NT2/D1 (cell line): ENCODE results near the gene L3MBTL3.
"Not testable (repeated sequence)": the region's sequence is repeated elsewhere in the genome, so short reads cannot be mapped to it uniquely, and the experiment has no call there.

ENCODE experiments used
- DNase-seq: peaks from one replicate; pipeline ENCODE4 v3.0.0-alpha.2; 2011; ENCODE audit warnings: low read depth, low spot score
- H3K27me3 ChIP-seq: 2 replicates; pipeline ENCODE4 v1.6.0; 2011; ENCODE audit warnings: mild to moderate bottlenecking; ENCODE audit not compliant: insufficient read length, insufficient read depth
- H3K36me3 ChIP-seq: 2 replicates; pipeline ENCODE4 v1.6.1; 2011; ENCODE audit warnings: mild to moderate bottlenecking, low read length, mixed read lengths; ENCODE audit not compliant: insufficient read depth, insufficient read length
- H3K4me1 ChIP-seq: 2 replicates; pipeline ENCODE4 v1.5.1; 2011; ENCODE audit not compliant: insufficient read depth, insufficient read length
- H3K4me3 ChIP-seq: 2 replicates; pipeline ENCODE4 v1.5.1; 2011; ENCODE audit warnings: low read depth; ENCODE audit not compliant: insufficient read length
- H3K9ac ChIP-seq: 2 replicates; pipeline ENCODE4 v1.6.0; 2011; ENCODE audit warnings: low read depth; ENCODE audit not compliant: insufficient read length
- H3K9me3 ChIP-seq: 2 replicates; pipeline ENCODE4 v1.5.1; 2011; ENCODE audit warnings: mild to moderate bottlenecking, low read length; ENCODE audit not compliant: insufficient read depth
- SUZ12 ChIP-seq: IDR thresholded peaks from 2 replicates; pipeline ENCODE4 v1.6.1; 2011; ENCODE audit not compliant: insufficient read length, insufficient read depth; ENCODE audit errors: extremely low read depth
- YY1 ChIP-seq: IDR thresholded peaks from 2 replicates; pipeline ENCODE4 v1.6.1; 2011; ENCODE audit not compliant: insufficient read length, insufficient read depth
- ZNF274 ChIP-seq: IDR thresholded peaks from 2 replicates; pipeline ENCODE4 v1.6.1; 2011; ENCODE audit warnings: mild to moderate bottlenecking, low read depth, low read length

The L3MBTL3 gene

GRCh38 chr6:130158548-130158947 is 140.2 kb downstream of the L3MBTL3 start:
- no peak overlapping the region for H3K9ac ChIP-seq
- no peak for TF ChIP-seq ZNF274
- TF ChIP-seq YY1, result no peak
- H3K27me3 ChIP-seq, result no peaks in the 10 kb centered on the region
- H3K4me1 ChIP-seq, result no peaks in the 10 kb centered on the region
- peaks cover 9% of the 10 kb centered on the region for H3K9me3 ChIP-seq
- no peak overlapping the region for H3K4me3 ChIP-seq
- H3K36me3 ChIP-seq, result no peaks in the 10 kb centered on the region
- DNase-seq, result no peak

GRCh38 chr6:130159956-130160355 is 141.6 kb downstream of the L3MBTL3 start:
- Histone ChIP-seq H3K4me3 (no peak overlapping the region), H3K4me1 (no peaks in the 10 kb centered on the region), H3K9me3 (peaks cover 9% of the 10 kb centered on the region), H3K36me3 (no peaks in the 10 kb centered on the region), H3K27me3 (no peaks in the 10 kb centered on the region), H3K9ac (no peak overlapping the region)
- DNase-seq, result no peak
- no peak for TF ChIP-seq SUZ12
- no peak for TF ChIP-seq ZNF274
- TF ChIP-seq YY1, result no peak

DNA sequence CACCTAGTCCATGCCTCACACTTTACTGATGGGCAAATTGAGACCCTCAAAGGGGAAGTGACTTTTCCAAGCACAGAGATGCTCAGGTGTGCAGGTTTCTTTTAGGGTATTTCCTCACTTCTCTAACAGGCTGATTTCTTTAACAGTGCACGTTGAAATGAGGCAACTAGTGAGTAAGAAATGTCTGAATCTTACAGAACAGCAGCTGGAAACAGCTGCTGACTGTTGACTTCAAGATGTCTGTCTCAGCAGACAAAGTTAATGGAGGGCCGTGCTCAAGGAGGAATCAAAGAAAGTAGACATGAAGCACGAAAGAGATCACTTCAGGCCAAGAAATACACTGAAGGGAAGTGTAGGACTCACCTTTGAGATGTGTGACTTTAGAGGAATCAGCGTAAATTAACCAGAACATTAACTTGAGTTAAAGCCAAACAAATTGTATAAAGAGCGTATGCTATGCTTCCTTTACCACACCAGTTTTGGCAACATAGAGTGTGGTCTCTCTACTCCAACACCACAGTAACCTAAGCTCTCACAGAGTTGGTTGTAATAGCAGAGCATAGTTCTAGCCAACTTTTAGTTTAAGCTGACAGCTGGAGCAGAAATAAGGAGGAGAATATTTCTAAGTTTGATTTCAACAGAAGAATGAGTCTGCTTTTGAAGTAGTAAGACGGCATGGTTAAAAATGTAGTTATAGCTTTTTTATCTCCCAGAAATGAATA is 143.5 kb downstream of the L3MBTL3 start:
- peaks cover 9% of the 10 kb centered on the region for H3K9me3 ChIP-seq
- H3K4me3 ChIP-seq, result no peak overlapping the region
- no peak overlapping the region for H3K9ac ChIP-seq
- DNase-seq, result no peak
- no peaks in the 10 kb centered on the region for H3K36me3 ChIP-seq
- H3K27me3 ChIP-seq, result no peaks in the 10 kb centered on the region
- no peak for TF ChIP-seq SUZ12
- no peak for TF ChIP-seq ZNF274
- TF ChIP-seq YY1, result no peak
- no peaks in the 10 kb centered on the region for H3K4me1 ChIP-seq

DNA sequence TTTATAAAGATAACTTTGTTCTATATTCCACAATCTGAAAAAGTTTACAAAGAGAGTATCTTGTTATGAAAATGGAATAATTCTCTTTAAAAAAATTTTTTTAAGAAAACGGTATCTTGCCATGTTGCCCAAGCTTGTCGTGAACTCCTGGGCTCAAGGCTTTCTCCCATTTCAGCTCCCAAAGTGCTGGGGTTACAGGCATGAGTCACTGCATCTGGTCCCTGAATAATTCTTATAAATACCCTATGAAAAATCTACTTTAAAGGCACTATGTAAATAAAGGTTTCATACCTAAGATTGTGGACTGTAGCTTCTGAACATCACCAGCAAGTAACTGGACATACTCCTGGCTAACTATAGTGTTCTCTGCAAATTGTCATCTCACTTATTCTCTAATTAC is 144.0 kb downstream of the L3MBTL3 start:
- peaks cover 9% of the 10 kb centered on the region for H3K9me3 ChIP-seq
- H3K27me3 ChIP-seq, result no peaks in the 10 kb centered on the region
- TF ChIP-seq SUZ12 (no peak), YY1 (no peak), ZNF274 (no peak)
- no peak for DNase-seq
- no peaks in the 10 kb centered on the region for H3K36me3 ChIP-seq
- no peak overlapping the region for H3K9ac ChIP-seq
- H3K4me1 ChIP-seq, result no peaks in the 10 kb centered on the region
- no peak overlapping the region for H3K4me3 ChIP-seq

DNA sequence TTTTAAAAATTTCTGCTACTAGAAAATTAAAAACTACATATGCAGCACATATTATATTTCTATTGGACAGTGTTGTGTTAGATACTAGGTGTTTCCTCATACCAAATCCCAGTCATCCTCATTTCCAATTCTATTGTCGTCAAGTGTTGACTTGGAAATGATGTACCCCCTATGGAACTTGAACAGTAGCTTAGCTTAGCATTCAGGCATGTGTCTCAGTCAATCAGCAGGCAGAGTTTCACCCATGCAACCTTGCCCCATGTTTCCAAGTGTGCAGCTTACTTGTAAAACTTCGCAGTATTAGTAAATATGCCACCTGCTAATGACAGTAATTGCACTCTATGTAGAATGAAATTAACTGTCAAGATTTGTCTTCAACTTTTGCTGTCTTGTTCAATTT is 144.9 kb downstream of the L3MBTL3 start:
- peaks cover 9% of the 10 kb centered on the region for H3K9me3 ChIP-seq
- no peak overlapping the region for H3K4me3 ChIP-seq
- no peak for TF ChIP-seq ZNF274
- TF ChIP-seq SUZ12, result no peak
- no peak for TF ChIP-seq YY1
- H3K27me3 ChIP-seq, result no peaks in the 10 kb centered on the region
- no peaks in the 10 kb centered on the region for H3K4me1 ChIP-seq
- no peaks in the 10 kb centered on the region for H3K36me3 ChIP-seq
- H3K9ac ChIP-seq, result no peak overlapping the region
- no peak for DNase-seq

- no peak for DNase-seq
- Histone ChIP-seq H3K36me3 (no peaks in the 10 kb centered on the region), H3K4me3 (no peak overlapping the region), H3K4me1 (no peaks in the 10 kb centered on the region), H3K27me3 (no peaks in the 10 kb centered on the region), H3K9me3 (no peaks in the 10 kb centered on the region), H3K9ac (no peak overlapping the region)
- no peak for TF ChIP-seq SUZ12
- no peak for TF ChIP-seq ZNF274
- TF ChIP-seq YY1, result no peak
Measured at GRCh38 chr6:130164251-130164650, 145.9 kb downstream of the L3MBTL3 start.

- Histone ChIP-seq H3K4me3 (no peak overlapping the region), H3K27me3 (no peaks in the 10 kb centered on the region), H3K4me1 (no peaks in the 10 kb centered on the region), H3K36me3 (no peaks in the 10 kb centered on the region), H3K9ac (no peak overlapping the region), H3K9me3 (no peaks in the 10 kb centered on the region)
- TF ChIP-seq YY1 (no peak), ZNF274 (no peak), SUZ12 (no peak)
- DNase-seq, result no peak
Measured at GRCh38 chr6:130167655-130168054, 149.3 kb downstream of the L3MBTL3 start.

DNA sequence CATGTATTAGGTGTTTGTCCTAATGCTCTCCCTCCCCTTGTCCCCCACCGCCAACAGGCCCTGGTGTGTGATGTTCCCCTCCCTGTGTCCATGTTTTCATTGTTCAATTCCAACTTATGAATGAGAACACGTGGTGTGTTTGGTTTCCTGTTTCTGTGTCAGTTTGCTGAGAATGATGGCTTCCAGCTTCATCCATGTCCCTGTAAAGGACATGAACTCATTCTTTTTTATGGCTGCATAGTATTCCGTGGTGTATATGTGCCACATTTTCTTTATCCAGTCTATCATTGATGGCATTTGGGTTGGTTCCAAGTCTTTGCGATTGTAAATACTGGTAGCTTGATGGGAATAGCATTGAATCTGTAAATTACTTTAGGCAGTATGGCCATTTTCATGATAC is 151.8 kb downstream of the L3MBTL3 start:
- H3K4me3 ChIP-seq, H3K27me3 ChIP-seq: not testable (repeated sequence)

GRCh38 chr6:130173377-130174004 is 155.1 kb downstream of the L3MBTL3 start:
- H3K4me3 ChIP-seq, H3K9ac ChIP-seq, DNase-seq, H3K27me3 ChIP-seq, H3K4me1 ChIP-seq, H3K9me3 ChIP-seq, H3K36me3 ChIP-seq: not testable (repeated sequence)

More for the DNA sequence above, 151.8 kb downstream of the L3MBTL3 start:
- not testable (repeated sequence) for H3K9me3 ChIP-seq, H3K36me3 ChIP-seq, H3K9ac ChIP-seq, H3K4me1 ChIP-seq, DNase-seq
